Thyroid gland (tissue), 4 donors: Measurements from ENCODE around the gene RRAGA. TPM values are rescaled to one million over a fixed set of nuclear protein-coding genes. Genes with fewer than 3 reads are reported as not detected.
"Not testable (repeated sequence)": the region's sequence is repeated elsewhere in the genome, so short reads cannot be mapped to it uniquely, and the experiment has no call there.

Experiments used
- DNase-seq, 2 donors: peaks; one replicate each; pipeline ENCODE4 v3.0.0-alpha.2; 2019
- H3K27ac ChIP-seq, 3 donors: fragments of 200-600 bp; sonication (generic); 1 replicate in 2 of 3; 2 replicates in 1 of 3; pipeline ENCODE4 v1.5.1; 2016 to 2019; ENCODE audit warnings: mild to moderate bottlenecking in 1 of 3, moderate library complexity in 1 of 3
- H3K27me3 ChIP-seq: fragments of 200-600 bp; sonication (generic); one replicate; pipeline ENCODE4 v1.5.1; 2019
- H3K36me3 ChIP-seq, 2 donors: fragments of 200-600 bp; sonication (generic); one replicate each; pipeline ENCODE4 v1.5.1; 2016 to 2019
- H3K4me1 ChIP-seq, 2 donors: fragments of 200-600 bp; sonication (generic); one replicate each; pipeline ENCODE4 v1.5.1; 2017 to 2019
- H3K4me3 ChIP-seq, 3 donors: fragments of 200-600 bp; sonication (generic); replicated peaks in 1 of 3; 1 replicate in 2 of 3; 2 replicates in 1 of 3; pipeline ENCODE4 v1.5.1; 2016; ENCODE audit warnings: mild to moderate bottlenecking in 1 of 3
- H3K9me3 ChIP-seq: fragments of 200-600 bp; sonication (generic); one replicate; pipeline ENCODE4 v1.5.1; 2017
- CTCF ChIP-seq, 6 experiments: fragments of 200-600 bp in 3 of 6; fragments of 450-650 bp in 3 of 6; sonication (generic) in 3 of 6; IDR thresholded peaks; one replicate each; pipeline ENCODE4 v1.5.1; 2016 to 2019; ENCODE audit warnings: antibody characterized with exemption in 6 of 6, mild to moderate bottlenecking in 2 of 6, inconsistent platforms in 1 of 6, moderate library complexity in 1 of 6
- POLR2A ChIP-seq, 2 donors: fragments of 450-650 bp; IDR thresholded peaks; one replicate each; pipeline ENCODE4 v1.6.1; 2017; ENCODE audit warnings: antibody characterized with exemption in 2 of 2, mild to moderate bottlenecking in 2 of 2, moderate library complexity in 1 of 2
- WGBS, 2 donors: methylation state at CpG; one replicate each; pipeline ENCODE4 v1.1.5; 2017; 5-methylcytosine and 5-hydroxymethylcytosine counted together
- intact Hi-C: fragments of 100-400 bp; cut with DNase I; formaldehyde crosslinking; loops from one replicate; pipeline ENCODE4 v1.15.1; 2023
- total RNA-seq, 4 donors: library from RNA; depleted of rRNA; stranded (reverse); fragments of >200 nt; gene quantifications; one replicate each; pipeline ENCODE4 v1.2.3, GENCODE V29; 2016

RRAGA gene
- total RNA-seq, 4 donors from 2014 or later: 59.8 to 69.2 (median 61.1) TPM

- TF ChIP-seq CTCF (IDR thresholded peaks at IDR 0.05): no peak
- TF ChIP-seq POLR2A (IDR thresholded peaks at IDR 0.05): no peak
- H3K9me3 ChIP-seq: no peaks in the 10 kb centered on the region
- 88 to 91% methylated on average over 3 of the region's 3 CpGs for WGBS, 2 donors
- no peak for DNase-seq
- H3K4me3 ChIP-seq: no peak overlapping the region
- H3K36me3 ChIP-seq: no peaks in the 10 kb centered on the region
- intact Hi-C loops: loop anchor here (10.0 kb wide), 1 partner anchor 1216 kb away; no protein-coding TSS in a partner anchor
- H3K4me1 ChIP-seq: peaks cover 0 to 6% of the 10 kb centered on the region in 2 donors
- no peaks in the 10 kb centered on the region for H3K27me3 ChIP-seq
- H3K27ac ChIP-seq: no peak overlapping the region
These were observed 28.3 kb upstream of the RRAGA start for GRCh38 chr9:19020886-19021455.

- not testable (repeated sequence) for H3K27ac ChIP-seq, H3K4me3 ChIP-seq, H3K36me3 ChIP-seq, H3K27me3 ChIP-seq, H3K9me3 ChIP-seq, DNase-seq, H3K4me1 ChIP-seq
- 100% methylated on average over 2 of the region's 2 CpGs for WGBS, 2 donors
- intact Hi-C loops: loop anchor here (10.0 kb wide), 1 partner anchor 1217 kb away; no protein-coding TSS in a partner anchor
These were observed 27.6 kb upstream of the RRAGA start for GRCh38 chr9:19021649-19022048.

- intact Hi-C loops: loop anchor here (10.0 kb wide), 1 partner anchor 1217 kb away; no protein-coding TSS in a partner anchor
- no peaks in the 10 kb centered on the region for H3K27me3 ChIP-seq
- no peak for TF ChIP-seq CTCF (IDR thresholded peaks at IDR 0.05)
- no peak for TF ChIP-seq POLR2A (IDR thresholded peaks at IDR 0.05)
These were observed 27.0 kb upstream of the RRAGA start for GRCh38 chr9:19022206-19022605.

GRCh38 chr9:19023078-19023477 lies 26.1 kb upstream of the RRAGA start:
- H3K9me3 ChIP-seq: no peaks in the 10 kb centered on the region
- peaks cover 0 to 6% of the 10 kb centered on the region in 2 donors for H3K4me1 ChIP-seq
- H3K36me3 ChIP-seq: no peaks in the 10 kb centered on the region
- peak; percentile 33 to 34 for DNase-seq
- no peak overlapping the region for H3K4me3 ChIP-seq
- 34 to 35% methylated on average over 5 of the region's 5 CpGs for WGBS, 2 donors
- H3K27ac ChIP-seq: no peak overlapping the region
- no peak for TF ChIP-seq CTCF (IDR thresholded peaks at IDR 0.05)
- TF ChIP-seq POLR2A (IDR thresholded peaks at IDR 0.05): no peak
- no peaks in the 10 kb centered on the region for H3K27me3 ChIP-seq
- intact Hi-C loops: loop anchor here (10.0 kb wide), 1 partner anchor 1218 kb away; no protein-coding TSS in a partner anchor

More at GRCh38 chr9:19022206-19022605, 27.0 kb upstream of the RRAGA start:
- no peaks in the 10 kb centered on the region for H3K36me3 ChIP-seq
- no peaks in the 10 kb centered on the region for H3K9me3 ChIP-seq
- H3K4me3 ChIP-seq: no peak overlapping the region
- H3K4me1 ChIP-seq: peaks cover 0 to 6% of the 10 kb centered on the region in 2 donors
- DNase-seq: no peak
- H3K27ac ChIP-seq: no peak overlapping the region
- 88 to 97% methylated on average over 2 of the region's 2 CpGs for WGBS, 2 donors

- no peaks in the 10 kb centered on the region for H3K27me3 ChIP-seq
- H3K4me1 ChIP-seq: peaks cover 0 to 6% of the 10 kb centered on the region in 2 donors
- H3K27ac ChIP-seq: no peak overlapping the region
- no peak for TF ChIP-seq POLR2A (IDR thresholded peaks at IDR 0.05)
- TF ChIP-seq CTCF (IDR thresholded peaks at IDR 0.05): no peak
- intact Hi-C loops: loop anchor here (10.0 kb wide), 1 partner anchor 1222 kb away; no protein-coding TSS in a partner anchor
- no peaks in the 10 kb centered on the region for H3K9me3 ChIP-seq
- 91 to 93% methylated on average over 6 of the region's 6 CpGs for WGBS, 2 donors
- H3K4me3 ChIP-seq: no peak overlapping the region
- no peak for DNase-seq
- H3K36me3 ChIP-seq: no peaks in the 10 kb centered on the region
These were observed 22.9 kb upstream of the RRAGA start for GRCh38 chr9:19026375-19026774.
